ENCODE measurements around the gene ISCU.
"Not testable (repeated sequence)": the region's sequence is repeated elsewhere in the genome, so short reads cannot be mapped to it uniquely, and the experiment has no call there.

The ISCU gene

DNA sequence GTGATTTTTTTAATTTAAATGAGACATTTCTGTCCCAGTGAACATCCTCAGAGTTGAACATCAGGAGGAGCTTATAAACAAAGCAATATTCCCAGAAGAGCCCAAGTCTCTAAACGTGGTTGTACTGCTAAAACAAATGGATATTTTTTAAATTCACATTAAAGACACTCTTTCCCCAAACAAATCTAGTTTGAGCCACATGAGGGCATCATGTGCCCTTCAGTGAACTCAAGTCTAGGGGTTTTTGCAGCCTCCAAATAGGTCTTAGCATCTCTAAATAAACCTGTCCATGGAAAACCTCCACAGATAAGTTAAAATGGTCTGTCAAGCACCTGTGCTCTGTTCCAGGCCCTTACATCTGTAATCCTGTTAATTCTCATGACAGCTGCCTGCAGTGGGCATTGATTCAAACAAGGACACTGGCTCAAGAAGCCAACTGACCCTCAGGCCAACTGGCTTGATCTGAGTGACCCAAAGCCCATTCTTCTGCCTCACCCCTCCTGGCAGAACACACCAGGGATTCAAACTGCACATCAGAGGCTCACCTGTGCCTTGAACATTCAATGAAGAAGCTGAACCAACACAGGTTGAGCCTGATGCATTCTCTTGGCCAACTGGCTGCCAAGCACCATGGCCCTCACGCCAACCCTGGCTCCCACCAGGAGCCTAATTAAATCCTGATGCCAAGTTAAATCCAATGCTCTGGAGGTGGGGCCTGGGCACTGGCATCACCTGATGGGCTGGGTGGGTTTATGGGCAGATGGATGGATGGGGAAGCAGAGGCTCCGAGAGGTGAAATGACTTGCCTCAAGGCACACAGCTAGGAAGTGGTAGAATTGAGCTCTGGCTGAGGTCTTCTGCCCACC, 8.6 kb downstream of the ISCU start:
- DNase-seq (ENCODE audit: low read depth in 2 of 2): no peak

DNA sequence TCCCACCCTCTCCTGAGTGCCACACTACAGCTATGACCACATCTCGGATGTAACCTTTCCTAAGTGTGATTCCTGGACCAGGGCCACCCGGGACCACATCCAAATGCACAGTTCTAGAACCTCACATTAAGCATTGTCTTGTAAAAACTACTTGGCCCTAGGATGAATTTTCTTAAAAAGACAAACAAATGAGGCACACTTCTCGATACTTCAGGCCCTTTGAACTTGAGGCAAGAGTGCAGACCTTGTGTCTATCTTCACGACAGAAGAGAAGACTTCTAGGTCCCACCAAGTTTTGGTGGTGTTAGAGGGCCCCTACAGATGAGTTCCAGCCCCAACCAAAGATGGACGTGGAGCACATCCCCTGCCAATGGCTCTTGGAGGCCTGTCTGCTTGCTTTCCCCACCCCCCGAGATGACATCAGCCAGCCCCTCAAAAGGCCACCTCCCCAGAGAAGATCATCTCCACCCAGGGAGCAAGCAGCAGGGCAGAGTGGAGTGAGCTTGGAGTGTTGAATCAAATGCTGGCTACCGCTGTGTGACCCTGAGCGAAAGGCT, 9.3 kb downstream of the ISCU start:
- no peak for DNase-seq (ENCODE audit: low read depth in 2 of 2)

GRCh38 chr12:108572166-108572790, 9.9 kb downstream of the ISCU start:
- no peak for DNase-seq (ENCODE audit: low read depth in 2 of 2)

- DNase-seq (ENCODE audit: low read depth in 2 of 2): no peak
Observed at GRCh38 chr12:108573317-108573716, 10.9 kb downstream of the ISCU start.

DNA sequence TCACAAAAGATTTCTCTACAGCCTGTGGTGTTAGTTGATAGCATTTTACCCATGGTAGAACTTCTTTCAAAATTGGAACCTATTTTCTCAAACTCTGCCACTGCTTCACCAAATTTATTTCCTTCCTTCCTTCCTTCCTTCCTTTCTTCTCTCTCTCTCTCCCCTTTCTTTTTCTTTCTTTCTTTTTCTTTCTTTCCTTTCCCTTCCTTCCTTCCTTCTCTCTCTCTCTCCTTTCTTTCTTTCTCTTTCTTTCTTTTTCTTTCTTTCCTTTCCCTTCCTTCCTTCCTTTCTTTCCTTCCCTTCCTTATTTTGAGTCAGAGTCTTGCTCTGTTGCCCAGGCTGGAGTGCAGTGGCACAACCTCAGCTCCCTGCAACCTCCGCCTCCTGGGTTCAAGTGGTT, 11.9 kb downstream of the ISCU start:
- not testable (repeated sequence) for DNase-seq (ENCODE audit: low read depth in 2 of 2)

DNA sequence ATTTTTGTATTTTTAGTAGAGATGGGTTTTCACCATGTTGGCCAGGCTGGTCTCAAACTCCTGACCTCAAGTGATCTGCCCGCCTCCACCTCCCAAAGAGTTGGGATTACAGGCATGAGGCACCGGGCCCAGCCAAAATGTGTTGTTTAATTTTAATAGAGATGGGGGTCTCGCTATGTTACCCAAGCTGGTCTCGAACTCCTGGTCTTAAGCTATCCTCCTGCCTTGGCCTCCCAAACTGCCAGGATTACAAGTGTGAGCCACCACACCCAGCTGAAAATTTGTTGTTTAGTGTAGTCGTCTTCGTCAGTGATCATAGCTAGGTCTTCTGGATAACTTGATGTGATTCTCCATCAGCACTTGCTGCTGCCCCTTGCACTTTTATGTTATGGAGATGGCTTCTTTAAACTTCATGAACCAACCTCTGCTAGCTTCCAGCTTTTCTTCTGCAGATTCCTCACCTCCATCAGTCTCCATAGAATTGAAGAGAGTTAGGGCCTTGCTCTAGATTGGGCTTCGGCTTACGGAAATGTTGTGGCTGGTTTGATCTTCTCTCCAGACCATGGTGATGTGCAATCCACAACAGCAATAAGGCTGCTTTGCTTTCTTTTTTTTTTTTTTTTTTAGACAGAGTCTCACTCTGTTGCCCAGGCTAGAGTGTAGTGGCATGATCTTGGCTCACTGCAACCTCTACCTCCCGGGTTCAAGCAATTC, 13.0 kb downstream of the ISCU start:
- DNase-seq (ENCODE audit: low read depth in 2 of 2): no peak

DNA sequence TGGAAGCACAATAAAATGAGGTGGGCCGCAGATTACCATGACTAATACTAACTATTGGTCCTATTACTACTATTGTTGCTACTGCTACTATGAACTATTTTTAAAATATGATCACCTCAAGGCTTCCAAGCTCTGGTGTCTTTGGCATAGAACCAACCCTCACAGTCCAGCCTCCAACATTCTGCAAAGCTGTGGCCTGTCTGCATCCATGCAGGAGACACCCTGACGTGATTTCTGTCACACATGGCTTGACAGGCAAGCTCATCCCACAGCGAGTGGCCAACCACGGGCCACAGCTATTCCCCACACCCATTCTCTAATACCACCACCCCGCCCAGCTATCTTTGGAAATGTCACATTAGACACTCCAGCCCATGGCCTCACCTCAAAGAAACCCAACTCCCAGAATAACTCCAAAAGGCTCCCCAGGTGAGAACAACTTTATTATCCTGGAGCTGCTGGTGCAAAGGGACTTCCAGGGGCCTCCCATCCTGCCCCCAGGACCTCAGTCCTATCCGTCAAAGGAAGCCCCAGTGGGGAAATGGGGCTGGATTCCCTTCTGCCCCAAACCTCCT, 14.4 kb downstream of the ISCU start:
- no peak for DNase-seq (ENCODE audit: low read depth in 2 of 2)

DNA sequence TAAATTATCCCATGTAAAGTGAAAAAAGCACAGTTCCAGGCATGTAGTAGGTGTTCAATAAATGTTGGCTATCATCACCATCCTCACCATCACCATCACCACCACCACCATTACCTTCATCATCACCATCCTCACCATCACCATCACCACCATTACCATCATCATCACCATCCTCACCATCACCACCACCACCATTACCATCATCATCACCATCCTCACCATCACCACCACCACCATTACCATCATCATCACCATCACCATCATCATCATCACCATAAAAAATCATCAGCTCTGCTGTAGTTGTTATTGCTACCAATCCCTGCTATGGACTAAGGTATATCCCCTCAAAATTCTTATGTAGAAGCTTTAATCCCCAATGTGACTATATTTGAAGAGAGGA, 15.1 kb downstream of the ISCU start:
- no peak for DNase-seq (ENCODE audit: low read depth in 2 of 2)

- no peak for DNase-seq (ENCODE audit: low read depth in 2 of 2)
Observed at GRCh38 chr12:108578264-108578663, 15.9 kb downstream of the ISCU start.

GRCh38 chr12:108578813-108579212, 16.4 kb downstream of the ISCU start:
- DNase-seq (ENCODE audit: low read depth in 2 of 2): no peak

- DNase-seq (ENCODE audit: low read depth in 2 of 2): no peak
Observed at GRCh38 chr12:108580531-108580930, 18.1 kb downstream of the ISCU start.

DNA sequence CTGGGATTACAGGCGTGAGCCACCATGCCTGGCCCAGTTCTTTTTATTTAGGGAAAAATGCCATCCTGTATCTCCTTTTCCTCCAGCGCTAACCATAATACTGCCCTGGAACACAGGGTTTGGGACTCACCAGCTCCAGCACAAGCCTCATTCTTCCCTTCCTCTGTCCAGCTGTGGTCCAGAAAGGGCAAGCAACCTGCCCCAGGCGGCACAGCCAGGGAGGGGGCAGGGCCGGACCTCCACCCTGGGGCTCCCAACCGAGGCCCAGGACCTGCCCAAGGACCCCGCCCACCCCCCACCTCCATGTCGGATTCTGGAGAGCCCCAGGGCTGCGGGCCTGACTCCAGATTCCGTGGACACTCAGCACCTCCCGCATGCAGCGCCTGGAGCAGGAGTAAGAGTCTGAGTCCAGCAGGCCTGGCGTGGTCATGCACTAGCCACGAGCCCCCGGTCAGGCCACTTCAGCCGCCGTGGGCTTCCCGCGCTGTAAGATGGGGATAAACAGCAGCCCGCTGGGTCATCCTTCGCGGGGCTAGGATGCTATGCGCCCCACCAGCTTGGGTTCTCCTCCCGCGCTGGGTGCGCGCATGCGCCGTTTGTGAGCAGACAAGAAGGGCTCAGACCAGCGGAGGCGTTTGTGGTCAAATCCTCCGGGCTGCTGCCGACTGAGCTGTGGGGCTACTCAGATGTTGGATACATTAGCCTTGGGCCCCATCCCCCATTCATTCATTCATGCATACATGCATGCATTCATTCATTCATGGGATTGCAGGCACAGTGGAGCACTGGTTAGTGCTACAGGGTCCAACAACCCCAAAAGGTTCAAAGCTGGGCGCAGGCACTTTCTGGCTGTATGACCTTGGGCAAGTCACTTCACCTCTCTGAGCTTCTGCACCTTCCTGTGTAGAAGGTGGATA, 19.2 kb downstream of the ISCU start:
- no peak for DNase-seq (ENCODE audit: low read depth in 2 of 2)

- no peak for DNase-seq (ENCODE audit: low read depth in 2 of 2)
Observed at GRCh38 chr12:108582509-108582908, 20.1 kb downstream of the ISCU start.

DNA sequence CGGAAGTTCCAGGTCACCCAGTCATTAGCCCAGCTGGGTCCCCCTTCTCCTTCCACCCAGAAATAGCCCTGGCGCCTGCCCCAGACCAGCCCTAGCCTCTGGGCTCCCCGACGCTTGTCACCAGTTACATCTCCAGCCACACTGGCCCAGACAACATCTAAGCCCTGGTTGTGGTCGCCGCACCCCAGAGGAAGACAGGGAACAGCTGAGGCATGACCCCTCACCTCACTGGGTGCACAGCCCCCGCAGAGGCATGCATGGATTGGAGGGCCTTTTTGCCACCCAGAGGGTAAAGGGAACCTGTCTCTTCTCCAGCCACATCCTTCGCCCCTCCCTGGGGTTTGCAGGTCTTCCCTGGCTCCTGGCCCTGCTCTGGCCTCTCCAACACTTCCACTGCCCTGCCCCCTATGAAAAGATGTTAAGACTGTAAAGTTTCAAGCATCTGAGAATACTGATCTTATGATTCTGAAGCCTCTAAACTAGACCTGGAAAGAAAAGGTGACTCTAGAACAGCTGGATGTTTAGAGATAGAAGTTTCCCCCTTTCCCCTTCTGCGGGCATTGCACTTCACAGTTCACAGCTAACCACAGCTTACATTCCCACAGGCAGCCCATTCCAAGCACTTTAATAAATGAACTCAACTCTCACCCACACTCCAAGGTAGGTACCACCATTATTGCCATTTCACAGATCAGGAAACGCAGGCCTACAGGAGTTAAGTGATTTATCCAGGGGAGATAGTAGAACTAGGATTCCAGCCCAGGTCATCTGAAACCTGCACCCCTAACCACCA, 20.8 kb downstream of the ISCU start:
- no peak for DNase-seq (ENCODE audit: low read depth in 2 of 2)

GRCh38 chr12:108583991-108584390, 21.6 kb downstream of the ISCU start:
- no peak for DNase-seq (ENCODE audit: low read depth in 2 of 2)

DNA sequence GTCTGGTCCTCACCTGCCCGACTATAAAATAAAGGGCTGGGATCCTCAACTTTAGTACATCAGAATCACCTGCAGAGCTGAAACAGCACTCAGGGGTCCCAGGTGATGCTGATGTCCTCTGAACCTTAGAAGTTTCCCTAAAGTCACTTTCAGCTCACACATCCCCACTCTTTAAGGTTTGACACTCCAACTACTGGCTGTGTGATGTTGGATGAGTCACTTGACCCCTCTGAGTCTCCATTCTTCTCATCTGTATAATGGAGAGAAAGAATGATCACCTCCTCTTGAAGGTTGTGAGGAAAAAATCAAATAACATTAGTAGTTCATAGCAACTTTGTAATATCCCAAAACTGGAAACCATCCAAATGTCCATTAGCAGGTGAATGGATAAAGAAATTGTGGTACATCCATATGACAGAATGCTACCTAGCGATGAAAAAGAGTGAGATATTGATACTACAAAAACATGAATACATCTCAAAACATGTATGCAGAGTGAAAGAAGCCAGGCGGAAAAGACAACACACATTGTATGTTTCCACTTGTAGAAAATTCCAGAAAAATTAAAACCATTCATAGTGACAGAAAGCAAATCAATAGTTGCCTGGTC, 22.2 kb downstream of the ISCU start:
- DNase-seq (ENCODE audit: low read depth in 2 of 2): no peak

- no peak for DNase-seq (ENCODE audit: low read depth in 2 of 2)
Observed at GRCh38 chr12:108585864-108586263, 23.5 kb downstream of the ISCU start.

DNA sequence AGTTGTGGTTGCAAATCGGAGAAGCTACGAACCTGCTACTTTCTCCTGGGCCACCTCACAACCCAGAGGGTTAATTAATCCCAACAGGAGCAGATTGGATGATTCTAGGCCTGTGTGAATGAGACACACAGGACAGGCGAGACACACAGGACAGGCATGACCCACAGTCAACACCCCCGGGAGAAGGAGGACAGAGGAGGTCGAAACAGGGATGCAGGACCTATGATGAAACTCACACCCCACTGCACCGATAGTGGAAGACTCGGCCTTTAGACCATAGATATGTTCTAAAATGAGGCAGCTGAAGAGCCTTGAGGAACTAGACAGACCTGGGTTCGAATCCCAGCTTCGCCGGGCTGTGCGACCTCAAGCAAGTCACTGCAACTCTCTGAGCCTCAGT, 23.9 kb downstream of the ISCU start:
- no peak for DNase-seq (ENCODE audit: low read depth in 2 of 2)

DNA sequence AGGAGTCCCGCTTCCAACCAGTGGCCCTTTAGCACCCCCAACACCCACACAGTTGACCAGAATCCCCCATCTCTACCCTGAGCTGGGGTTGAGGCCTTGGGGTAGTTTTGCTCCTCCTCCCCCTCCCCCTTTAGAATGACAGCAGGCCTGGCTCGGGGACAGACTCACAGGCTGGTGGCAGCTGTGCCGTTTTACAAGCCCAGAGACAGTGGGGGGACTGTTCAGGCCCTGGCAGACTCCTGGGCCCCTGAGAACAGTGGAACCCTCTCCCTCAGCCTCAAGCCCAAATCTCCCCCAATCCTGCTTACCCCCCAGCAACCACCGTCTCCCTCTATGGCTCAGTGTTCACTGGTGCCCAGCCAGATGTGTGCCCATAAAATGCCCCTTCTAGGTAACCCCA, 25.4 kb downstream of the ISCU start:
- no peak for DNase-seq (ENCODE audit: low read depth in 2 of 2)

All from stimulated activated CD4-positive, alpha-beta T cell treated with anti-CD3 and anti-CD28 coated beads, Interleukin-12 subunit alpha, Interleukin-12 subunit beta, amount 100 ng/mL, for 24 hours (primary cell).